Endothelial cell (in vitro differentiated cells): ENCODE measurements around the gene PNPT1. TPM values are rescaled to one million over a fixed set of nuclear protein-coding genes. Genes with fewer than 3 reads are reported as not detected.

Experiments
- DNase-seq: peaks from one replicate; pipeline ENCODE4 v3.0.0; 2021; ENCODE audit warnings: low spot score
- H3K27ac Mint-ChIP-seq: one replicate; pipeline ENCODE4 v1.8.0; 2021; ENCODE audit warnings: mixed read lengths, inconsistent platforms; ENCODE audit not compliant: unreplicated experiment
- H3K27me3 Mint-ChIP-seq: one replicate; pipeline ENCODE4 v1.8.0; 2021; ENCODE audit warnings: mild to moderate bottlenecking, moderate library complexity, mixed read lengths, inconsistent platforms; ENCODE audit not compliant: unreplicated experiment
- H3K36me3 Mint-ChIP-seq: one replicate; pipeline ENCODE4 v1.8.0; 2021; ENCODE audit warnings: mild to moderate bottlenecking, low read depth, mixed read lengths, inconsistent platforms; ENCODE audit not compliant: unreplicated experiment
- H3K4me1 Mint-ChIP-seq: one replicate; pipeline ENCODE4 v1.8.0; 2021; ENCODE audit warnings: mild to moderate bottlenecking, mixed read lengths, inconsistent platforms; ENCODE audit not compliant: unreplicated experiment
- H3K4me3 Mint-ChIP-seq: one replicate; pipeline ENCODE4 v1.8.0; 2021; ENCODE audit warnings: mild to moderate bottlenecking, mixed read lengths, inconsistent platforms; ENCODE audit not compliant: unreplicated experiment
- H3K9me3 Mint-ChIP-seq: one replicate; pipeline ENCODE4 v1.8.0; 2021; ENCODE audit warnings: mixed read lengths, inconsistent platforms; ENCODE audit not compliant: unreplicated experiment
- CTCF ChIP-seq: fragments of 200-600 bp; sonication (generic); IDR thresholded peaks from one replicate; pipeline ENCODE4 v1.5.0; 2021; ENCODE audit warnings: antibody characterized with exemption; ENCODE audit not compliant: unreplicated experiment
- total RNA-seq: library from RNA; stranded (reverse); fragmentation: NEBNext Ultra II Directional; extraction: Animal tissue kit (Norgen Biotek cat#: 25700); gene quantifications from one replicate; pipeline ENCODE4 v1.2.1, GENCODE V29; 2021; ENCODE audit not compliant: unreplicated experiment

Gene PNPT1
- total RNA-seq, 1 donor from 2014 or later = 24.9 TPM

- Mint-ChIP-seq H3K36me3 (no peaks in the 10 kb centered on the region), H3K4me3 (no peak overlapping the region), H3K9me3 (no peaks in the 10 kb centered on the region), H3K27ac (no peak overlapping the region), H3K27me3 (no peaks in the 10 kb centered on the region), H3K4me1 (no peaks in the 10 kb centered on the region)
- no peak for DNase-seq
- no peak for TF ChIP-seq CTCF
Measured at GRCh38 chr2:55585451-55586080, 108.1 kb downstream of the PNPT1 start.

Other genes starting within 250 kb of the PNPT1 start
- gene CFAP36, start 174.1 kb downstream of the PNPT1 start, total RNA-seq = 14.4 TPM
- gene PPP4R3B, start 76.2 kb downstream of the PNPT1 start, total RNA-seq = 33.0 TPM
- gene EFEMP1, start 229.9 kb upstream of the PNPT1 start, total RNA-seq = 2.3 TPM